MM.1S (cell line): ENCODE data around the gene PCOLCE2.

ENCODE experiments used
- DNase-seq: peaks from one replicate; pipeline ENCODE4 v3.0.0-alpha.2; 2015
- H2AFZ ChIP-seq: fragments of 300-600 bp; sonication (generic); 2 replicates; pipeline ENCODE4 v1.6.0; 2016; ENCODE audit warnings: antibody characterized with exemption, low read length
- H3F3A ChIP-seq: fragments of 300-600 bp; sonication (generic); 2 replicates; pipeline ENCODE4 v1.6.1; 2016; ENCODE audit warnings: mild to moderate bottlenecking, antibody characterized with exemption, low read length, moderate library complexity, mixed read lengths; ENCODE audit not compliant: insufficient read depth
- H3K27ac ChIP-seq: fragments of 300-600 bp; sonication (generic); 2 replicates; pipeline ENCODE4 v1.5.1; 2016; ENCODE audit warnings: mild to moderate bottlenecking, low read length
- H3K27me3 ChIP-seq: fragments of 300-600 bp; sonication (generic); replicated peaks from 2 replicates; pipeline ENCODE4 v1.6.0; 2016; ENCODE audit warnings: low read length; ENCODE audit not compliant: insufficient read depth
- H3K36me3 ChIP-seq: fragments of 300-600 bp; sonication (generic); replicated peaks from 2 replicates; pipeline ENCODE4 v1.6.1; 2016; ENCODE audit warnings: mild to moderate bottlenecking, low read length, mixed read lengths; ENCODE audit not compliant: insufficient read depth
- H3K4me1 ChIP-seq: fragments of 300-600 bp; sonication (generic); 2 replicates; pipeline ENCODE4 v1.6.1; 2016; ENCODE audit warnings: low read length, mixed read lengths
- H3K4me2 ChIP-seq: fragments of 300-600 bp; sonication (generic); 2 replicates; pipeline ENCODE4 v1.6.0; 2016; ENCODE audit warnings: low read depth, low read length
- H3K4me3 ChIP-seq: fragments of 300-600 bp; sonication (generic); 2 replicates; pipeline ENCODE4 v1.5.1; 2016; ENCODE audit warnings: low read length, mixed read lengths
- H3K79me2 ChIP-seq: fragments of 300-600 bp; sonication (generic); 2 replicates; pipeline ENCODE4 v1.6.1; 2016; ENCODE audit warnings: mixed run types, low read length, mixed read lengths
- H3K9ac ChIP-seq: fragments of 300-600 bp; sonication (generic); 2 replicates; pipeline ENCODE4 v1.6.1; 2016; ENCODE audit warnings: low read length, mixed read lengths
- H3K9me2 ChIP-seq: fragments of 300-600 bp; sonication (generic); replicated peaks from 2 replicates; pipeline ENCODE4 v1.6.1; 2016; ENCODE audit warnings: mild to moderate bottlenecking, low read length, mixed read lengths; ENCODE audit not compliant: insufficient read depth
- H3K9me3 ChIP-seq: fragments of 300-600 bp; sonication (generic); replicated peaks from 2 replicates; pipeline ENCODE4 v1.6.1; 2016; ENCODE audit warnings: mild to moderate bottlenecking, low read length, mixed read lengths; ENCODE audit not compliant: insufficient read depth
- H4K20me1 ChIP-seq: fragments of 300-600 bp; sonication (generic); 2 replicates; pipeline ENCODE4 v1.6.1; 2016; ENCODE audit warnings: mild to moderate bottlenecking, low read length, moderate library complexity, mixed read lengths; ENCODE audit not compliant: insufficient read depth
- EZH2 ChIP-seq: fragments of 300-600 bp; sonication (generic); optimal IDR thresholded peaks from 2 replicates; pipeline ENCODE3; 2017; ENCODE audit warnings: low read depth, mild to moderate bottlenecking, antibody characterized with exemption, low read length, mixed read lengths
- EZH2phosphoT487 ChIP-seq: fragments of 300-600 bp; sonication (generic); IDR thresholded peaks from 2 replicates; pipeline ENCODE4 v1.6.1; 2018; ENCODE audit warnings: antibody characterized with exemption, low read length
- TF ChIP-seq, protein P1 (sequence below): fragments of 300-600 bp; sonication (generic); IDR thresholded peaks from 2 replicates; pipeline ENCODE4 v1.5.1; 2016; ENCODE audit warnings: antibody characterized with exemption, low read length, mixed read lengths

The PCOLCE2 gene

DNA sequence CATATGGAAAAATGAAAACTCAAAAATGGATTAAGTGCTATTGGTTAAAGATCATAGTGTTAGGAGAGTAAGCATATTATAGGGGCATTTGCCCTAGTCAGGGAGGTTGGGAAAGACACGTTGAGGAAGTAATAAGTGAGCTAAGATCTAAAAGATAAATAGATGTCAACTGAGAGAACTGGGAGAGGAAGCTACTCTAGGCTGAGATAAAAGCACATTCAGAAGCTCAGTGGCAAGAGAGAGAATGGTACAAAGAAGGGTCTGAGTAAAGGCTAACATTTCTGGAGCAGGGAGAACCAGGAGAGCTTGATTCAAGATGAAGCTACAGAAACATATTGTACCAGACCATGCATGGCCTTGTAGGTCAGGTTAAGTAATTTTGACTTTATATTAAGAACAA, 101.2 kb downstream of the PCOLCE2 start:
- Histone ChIP-seq H3K27ac (no peak overlapping the region), H3K36me3 (no peaks in the 10 kb centered on the region), H2AFZ (no peak overlapping the region), H3K4me3 (no peak overlapping the region), H3K79me2 (no peaks in the 10 kb centered on the region), H3K9me2 (no peaks in the 10 kb centered on the region), H3K4me2 (no peak overlapping the region), H3K27me3 (no peaks in the 10 kb centered on the region), H3K4me1 (no peaks in the 10 kb centered on the region), H3K9me3 (no peaks in the 10 kb centered on the region), H3K9ac (no peak overlapping the region), H3F3A (no peaks in the 10 kb centered on the region), H4K20me1 (no peaks in the 10 kb centered on the region)
- no peak for TF ChIP-seq EZH2
- TF ChIP-seq, protein P1, sequence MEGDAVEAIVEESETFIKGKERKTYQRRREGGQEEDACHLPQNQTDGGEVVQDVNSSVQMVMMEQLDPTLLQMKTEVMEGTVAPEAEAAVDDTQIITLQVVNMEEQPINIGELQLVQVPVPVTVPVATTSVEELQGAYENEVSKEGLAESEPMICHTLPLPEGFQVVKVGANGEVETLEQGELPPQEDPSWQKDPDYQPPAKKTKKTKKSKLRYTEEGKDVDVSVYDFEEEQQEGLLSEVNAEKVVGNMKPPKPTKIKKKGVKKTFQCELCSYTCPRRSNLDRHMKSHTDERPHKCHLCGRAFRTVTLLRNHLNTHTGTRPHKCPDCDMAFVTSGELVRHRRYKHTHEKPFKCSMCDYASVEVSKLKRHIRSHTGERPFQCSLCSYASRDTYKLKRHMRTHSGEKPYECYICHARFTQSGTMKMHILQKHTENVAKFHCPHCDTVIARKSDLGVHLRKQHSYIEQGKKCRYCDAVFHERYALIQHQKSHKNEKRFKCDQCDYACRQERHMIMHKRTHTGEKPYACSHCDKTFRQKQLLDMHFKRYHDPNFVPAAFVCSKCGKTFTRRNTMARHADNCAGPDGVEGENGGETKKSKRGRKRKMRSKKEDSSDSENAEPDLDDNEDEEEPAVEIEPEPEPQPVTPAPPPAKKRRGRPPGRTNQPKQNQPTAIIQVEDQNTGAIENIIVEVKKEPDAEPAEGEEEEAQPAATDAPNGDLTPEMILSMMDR = no peak
- no peak for TF ChIP-seq EZH2phosphoT487
- DNase-seq = no peak

DNA sequence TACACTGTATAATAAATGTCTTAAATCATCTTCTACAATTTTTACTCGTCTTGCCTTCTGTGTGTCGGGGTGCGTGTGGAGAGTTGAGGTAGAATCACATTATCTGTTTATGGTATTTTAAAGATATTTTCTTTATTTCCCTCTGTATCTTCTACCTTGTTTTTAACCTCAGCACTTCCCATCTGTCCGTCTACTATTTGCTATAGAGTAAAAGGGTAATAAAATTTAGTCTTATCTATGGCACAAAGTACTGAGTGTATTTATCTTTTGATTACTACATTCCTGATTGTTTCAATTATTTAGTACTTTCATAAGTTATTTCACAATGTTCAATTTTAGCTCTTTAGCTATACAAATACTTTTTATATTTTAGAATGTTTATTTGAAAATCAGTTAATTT, 102.9 kb downstream of the PCOLCE2 start:
- Histone ChIP-seq H3K27me3 (no peaks in the 10 kb centered on the region), H2AFZ (no peak overlapping the region), H3K4me2 (no peak overlapping the region), H3K9me2 (no peaks in the 10 kb centered on the region), H3K79me2 (no peaks in the 10 kb centered on the region), H4K20me1 (no peaks in the 10 kb centered on the region), H3K9me3 (no peaks in the 10 kb centered on the region), H3K36me3 (no peaks in the 10 kb centered on the region), H3K4me3 (no peak overlapping the region), H3K27ac (no peak overlapping the region), H3K4me1 (no peaks in the 10 kb centered on the region), H3K9ac (no peak overlapping the region), H3F3A (no peaks in the 10 kb centered on the region)
- no peak for TF ChIP-seq EZH2
- TF ChIP-seq, protein P1 = no peak
- DNase-seq = no peak

DNA sequence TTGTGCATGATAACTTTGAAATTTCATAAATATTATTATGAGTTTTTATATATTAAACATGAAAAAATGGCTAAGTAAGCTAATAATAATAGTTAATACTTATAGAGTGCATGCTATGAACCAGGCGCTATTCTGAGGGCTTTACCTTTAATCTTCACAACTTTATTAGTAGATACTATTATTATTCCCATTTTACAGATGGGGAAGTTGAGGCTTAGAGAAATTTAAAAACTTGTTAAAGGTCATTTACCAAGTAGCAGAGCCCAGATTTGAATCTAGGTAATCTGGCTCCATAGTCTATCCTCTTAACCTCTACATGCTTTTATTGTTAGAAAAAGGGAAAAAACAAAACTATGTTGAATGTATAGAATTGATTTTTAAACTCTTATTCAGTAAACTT, 104.7 kb downstream of the PCOLCE2 start:
- H3K4me1 ChIP-seq = no peaks in the 10 kb centered on the region
- TF ChIP-seq EZH2 (no peak), EZH2phosphoT487 (no peak)
- TF ChIP-seq, protein P1 = no peak
- no peak overlapping the region for H3K4me3 ChIP-seq
- H3K9me3 ChIP-seq = no peaks in the 10 kb centered on the region
- no peaks in the 10 kb centered on the region for H3K9me2 ChIP-seq
- no peaks in the 10 kb centered on the region for H3K27me3 ChIP-seq
- no peak overlapping the region for H3K9ac ChIP-seq
- no peaks in the 10 kb centered on the region for H4K20me1 ChIP-seq
- H2AFZ ChIP-seq = no peak overlapping the region
- H3K4me2 ChIP-seq = no peak overlapping the region
- no peaks in the 10 kb centered on the region for H3K79me2 ChIP-seq
- DNase-seq = no peak
- H3K27ac ChIP-seq = no peak overlapping the region
- H3F3A ChIP-seq = no peaks in the 10 kb centered on the region
- no peaks in the 10 kb centered on the region for H3K36me3 ChIP-seq

DNA sequence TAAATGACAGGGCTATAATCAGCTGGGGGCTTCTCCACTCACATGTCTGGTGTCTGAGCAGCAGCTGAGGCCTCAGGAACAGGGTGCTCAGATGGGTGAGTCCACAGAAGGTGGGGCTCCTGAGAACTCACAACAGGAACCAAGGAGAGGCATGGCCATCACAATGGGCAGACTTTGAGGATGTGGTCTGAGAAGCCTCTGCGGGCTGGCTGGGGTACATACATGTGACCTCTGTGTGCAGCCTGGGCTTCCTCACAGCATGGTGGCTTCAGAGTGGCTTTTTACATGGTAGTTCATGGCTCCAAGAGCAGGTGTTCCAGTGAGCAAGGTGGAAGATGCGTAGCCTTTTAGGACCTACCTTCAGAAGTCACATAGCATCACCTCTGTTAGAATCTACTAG, 106.3 kb downstream of the PCOLCE2 start:
- TF ChIP-seq EZH2phosphoT487 (no peak), EZH2 (no peak)
- TF ChIP-seq, protein P1 = no peak
- H3K27ac ChIP-seq = no peak overlapping the region
- H4K20me1 ChIP-seq = no peaks in the 10 kb centered on the region
- no peaks in the 10 kb centered on the region for H3F3A ChIP-seq
- H3K4me2 ChIP-seq = no peak overlapping the region
- H3K36me3 ChIP-seq = no peaks in the 10 kb centered on the region
- no peak overlapping the region for H2AFZ ChIP-seq
- no peaks in the 10 kb centered on the region for H3K9me3 ChIP-seq
- no peaks in the 10 kb centered on the region for H3K27me3 ChIP-seq
- H3K4me1 ChIP-seq = no peaks in the 10 kb centered on the region
- H3K79me2 ChIP-seq = no peaks in the 10 kb centered on the region
- no peak for DNase-seq
- H3K4me3 ChIP-seq = no peak overlapping the region
- no peaks in the 10 kb centered on the region for H3K9me2 ChIP-seq
- H3K9ac ChIP-seq = no peak overlapping the region
